ENCODE results near the gene ATP6V1G3. TPM values are rescaled to one million over a fixed set of nuclear protein-coding genes. Genes with fewer than 3 reads are reported as not detected.
"Not testable (repeated sequence)": the region's sequence is repeated elsewhere in the genome, so short reads cannot be mapped to it uniquely, and the experiment has no call there.

ATP6V1G3 gene
- polyA plus RNA-seq, 1 experiment = not detected

GRCh38 chr1:198480876-198481275 is 59.6 kb downstream of the ATP6V1G3 start:
- no peak for TF ChIP-seq CTCF (IDR thresholded peaks at IDR 0.05; ENCODE audit: insufficient read depth, low read depth, low read length)
- H3K36me3 ChIP-seq (ENCODE audit: control insufficient read depth, insufficient read depth, low read length) = no peaks in the 10 kb centered on the region
- H3K4me3 ChIP-seq (ENCODE audit: low read depth, low read length) = no peak overlapping the region
- DNase-seq (ENCODE audit: low read depth) = no peak
- CTCF ChIA-PET = interaction anchor here (1.5 to 2.0 kb wide), 2 partner anchors 9 to 10 kb away, joined by 5 to 10 read pairs; no protein-coding TSS in a partner anchor
- H3K27me3 ChIP-seq (ENCODE audit: control insufficient read depth, insufficient read depth, low read length) = no peaks in the 10 kb centered on the region
- POLR2A ChIA-PET = no interaction called here

GRCh38 chr1:198477354-198477753 is 63.1 kb downstream of the ATP6V1G3 start:
- POLR2A ChIA-PET = not testable (repeated sequence)

More at GRCh38 chr1:198477354-198477753, 63.1 kb downstream of the ATP6V1G3 start:
- H3K4me3 ChIP-seq (ENCODE audit: low read depth, low read length); H3K27me3 ChIP-seq (ENCODE audit: control insufficient read depth, insufficient read depth, low read length); CTCF ChIA-PET; H3K36me3 ChIP-seq (ENCODE audit: control insufficient read depth, insufficient read depth, low read length); DNase-seq (ENCODE audit: low read depth): not testable (repeated sequence)

Other genes starting within 250 kb of the ATP6V1G3 start
- gene PTPRC, start 98.4 kb upstream of the ATP6V1G3 start, polyA plus RNA-seq (2011; rRNA removed) = 0.20 and 0.22 TPM in 2 replicates